ENCODE results near the gene PKNOX2.

Gene PKNOX2

DNA sequence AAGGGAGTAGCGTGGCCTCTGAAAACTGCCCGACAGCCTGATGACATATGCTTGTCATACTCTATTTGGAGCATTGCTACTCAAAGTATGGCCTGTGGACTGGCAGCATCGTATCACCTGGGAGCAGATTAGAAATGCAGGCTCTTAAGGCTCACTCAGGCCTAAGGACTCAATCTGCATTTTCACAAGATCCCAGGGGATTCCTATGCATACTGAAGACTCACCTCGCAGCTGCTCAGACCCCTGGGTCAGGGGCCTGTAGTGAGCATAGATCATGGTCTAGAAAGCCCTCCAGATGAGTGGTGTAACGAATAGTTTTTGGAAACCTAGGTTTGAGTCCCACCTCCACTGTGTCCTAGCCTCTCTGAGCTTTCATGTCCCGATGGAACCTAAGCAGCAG is 205.3 kb downstream of the PKNOX2 start:
- Histone ChIP-seq H3K27ac (ENCODE audit: low read length) (no peak overlapping the region), H3K27me3 (ENCODE audit: control insufficient read depth, insufficient read depth, low read length) (no peaks in the 10 kb centered on the region), H3K36me3 (ENCODE audit: control insufficient read depth, insufficient read depth, low read length) (no peaks in the 10 kb centered on the region), H3K4me1 (ENCODE audit: control insufficient read depth, insufficient read depth, low read length) (peaks cover 15% of the 10 kb centered on the region), H3K4me3 (ENCODE audit: low read length) (no peak overlapping the region), H3K9me3 (ENCODE audit: control insufficient read depth, insufficient read depth, low read length) (no peaks in the 10 kb centered on the region)
- no CpG with 5 or more reads among the region's 6 CpGs for WGBS (ENCODE audit: insufficient coverage, insufficient read length)
- DNase-seq (ENCODE audit: low read depth, low spot score) = no peak

GRCh38 chr11:125370561-125371389 is 206.2 kb downstream of the PKNOX2 start:
- H3K4me1 ChIP-seq (ENCODE audit: control insufficient read depth, insufficient read depth, low read length) = peaks cover 15% of the 10 kb centered on the region
- H3K27me3 ChIP-seq (ENCODE audit: control insufficient read depth, insufficient read depth, low read length) = no peaks in the 10 kb centered on the region
- H3K27ac ChIP-seq (ENCODE audit: low read length) = no peak overlapping the region
- no peaks in the 10 kb centered on the region for H3K36me3 ChIP-seq (ENCODE audit: control insufficient read depth, insufficient read depth, low read length)
- no peaks in the 10 kb centered on the region for H3K9me3 ChIP-seq (ENCODE audit: control insufficient read depth, insufficient read depth, low read length)
- H3K4me3 ChIP-seq (ENCODE audit: low read length) = no peak overlapping the region
- no CpG with 5 or more reads among the region's 18 CpGs for WGBS (ENCODE audit: insufficient coverage, insufficient read length)
- DNase-seq (ENCODE audit: low read depth, low spot score) = no peak

- WGBS (ENCODE audit: insufficient coverage, insufficient read length) = no CpG with 5 or more reads among the region's 11 CpGs
- H3K4me3 ChIP-seq (ENCODE audit: low read length) = no peak overlapping the region; the same call in 1 of the 2 replicates
- no peaks in the 10 kb centered on the region for H3K36me3 ChIP-seq (ENCODE audit: control insufficient read depth, insufficient read depth, low read length)
- DNase-seq (ENCODE audit: low read depth, low spot score) = peak; percentile 81
- H3K9me3 ChIP-seq (ENCODE audit: control insufficient read depth, insufficient read depth, low read length) = no peaks in the 10 kb centered on the region
- H3K27me3 ChIP-seq (ENCODE audit: control insufficient read depth, insufficient read depth, low read length) = no peaks in the 10 kb centered on the region
- peak overlapping the region; percentile 25 for H3K27ac ChIP-seq (ENCODE audit: low read length)
- H3K4me1 ChIP-seq (ENCODE audit: control insufficient read depth, insufficient read depth, low read length) = peaks cover 16% of the 10 kb centered on the region
Observed at GRCh38 chr11:125371431-125371935, 206.9 kb downstream of the PKNOX2 start.

DNA sequence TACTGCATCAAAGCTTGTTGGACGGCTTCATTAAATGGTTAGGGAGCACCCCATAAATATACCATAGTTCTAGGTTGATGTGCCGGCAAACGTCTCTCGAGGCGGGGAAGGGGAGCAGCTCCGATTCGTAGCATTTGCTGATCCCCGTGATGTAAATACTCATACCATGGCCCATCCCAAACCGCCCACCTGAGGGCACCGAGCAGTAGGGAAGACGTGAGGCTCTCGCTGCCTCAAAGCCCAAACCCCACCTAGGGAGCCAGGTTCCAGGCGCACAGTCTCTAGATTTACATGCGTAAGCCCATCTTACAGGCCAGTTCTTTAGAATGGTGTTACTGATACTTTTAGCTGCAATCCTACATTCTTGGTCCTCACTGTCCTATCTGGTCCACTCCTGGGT is 207.5 kb downstream of the PKNOX2 start:
- Histone ChIP-seq H3K27me3 (ENCODE audit: control insufficient read depth, insufficient read depth, low read length) (no peaks in the 10 kb centered on the region), H3K4me1 (ENCODE audit: control insufficient read depth, insufficient read depth, low read length) (peaks cover 16% of the 10 kb centered on the region), H3K36me3 (ENCODE audit: control insufficient read depth, insufficient read depth, low read length) (no peaks in the 10 kb centered on the region), H3K9me3 (ENCODE audit: control insufficient read depth, insufficient read depth, low read length) (no peaks in the 10 kb centered on the region), H3K4me3 (ENCODE audit: low read length) (no peak overlapping the region; the same call in 1 of the 2 replicates), H3K27ac (ENCODE audit: low read length) (no peak overlapping the region)
- no CpG with 5 or more reads among the region's 14 CpGs for WGBS (ENCODE audit: insufficient coverage, insufficient read length)
- DNase-seq (ENCODE audit: low read depth, low spot score) = no peak

- Histone ChIP-seq H3K4me1 (ENCODE audit: control insufficient read depth, insufficient read depth, low read length) (peaks cover 16% of the 10 kb centered on the region), H3K27me3 (ENCODE audit: control insufficient read depth, insufficient read depth, low read length) (no peaks in the 10 kb centered on the region)
Observed at GRCh38 chr11:125372911-125373310, 208.4 kb downstream of the PKNOX2 start.

DNA sequence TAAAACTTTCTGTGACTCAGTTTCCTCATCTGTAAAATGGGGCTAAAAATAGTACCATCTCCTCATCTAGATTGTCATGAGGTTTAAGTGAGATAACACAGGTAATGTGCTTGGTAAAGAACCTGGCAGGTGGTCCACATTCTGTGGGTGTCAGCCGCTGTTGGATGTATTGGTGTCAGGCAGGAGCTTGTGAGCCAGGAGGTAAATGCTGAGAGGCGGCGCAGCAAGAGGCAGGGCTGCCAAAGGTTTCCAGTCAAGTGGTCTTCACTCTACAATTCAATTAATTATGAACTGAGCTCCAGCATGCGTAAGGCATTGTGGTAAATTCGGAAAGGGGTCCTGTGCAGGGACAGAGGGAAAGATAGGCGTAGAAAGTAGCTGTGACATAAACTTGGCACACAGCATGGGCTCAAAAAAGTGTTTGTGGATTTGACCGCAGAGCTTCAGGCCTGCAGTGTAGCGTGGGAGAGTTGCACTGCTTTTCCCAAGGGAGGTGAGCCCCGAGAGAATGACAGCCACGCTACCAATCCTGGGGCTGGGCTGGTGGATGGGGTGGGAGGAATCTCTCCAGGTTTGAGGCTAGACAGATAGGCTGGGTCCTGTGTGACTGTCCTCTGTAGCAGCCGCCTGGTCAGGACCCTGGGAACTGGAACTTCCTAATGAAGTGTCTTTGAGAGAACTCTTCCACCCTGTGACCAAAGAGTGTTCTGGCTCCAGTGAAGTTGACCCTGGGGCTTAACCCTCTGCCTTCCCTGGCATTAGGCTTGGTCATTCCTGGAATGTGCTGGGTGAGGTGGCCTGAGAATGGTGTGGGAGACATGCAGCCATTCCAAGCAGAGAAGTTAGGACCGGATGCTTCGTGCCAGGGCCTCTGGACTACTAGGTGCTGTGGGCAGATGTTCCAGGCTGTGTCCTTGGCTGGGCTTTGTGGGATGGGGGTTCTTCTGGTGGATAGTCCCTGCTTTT is 209.2 kb downstream of the PKNOX2 start:
- no CpG with 5 or more reads among the region's 13 CpGs for WGBS (ENCODE audit: insufficient coverage, insufficient read length)
- Histone ChIP-seq H3K36me3 (ENCODE audit: control insufficient read depth, insufficient read depth, low read length) (no peaks in the 10 kb centered on the region), H3K4me1 (ENCODE audit: control insufficient read depth, insufficient read depth, low read length) (peaks cover 16% of the 10 kb centered on the region), H3K9me3 (ENCODE audit: control insufficient read depth, insufficient read depth, low read length) (no peaks in the 10 kb centered on the region), H3K27me3 (ENCODE audit: control insufficient read depth, insufficient read depth, low read length) (no peaks in the 10 kb centered on the region), H3K27ac (ENCODE audit: low read length) (no peak overlapping the region), H3K4me3 (ENCODE audit: low read length) (no peak overlapping the region)
- DNase-seq (ENCODE audit: low read depth, low spot score) = no peak

More at GRCh38 chr11:125372911-125373310, 208.4 kb downstream of the PKNOX2 start:
- no peak for DNase-seq (ENCODE audit: low read depth, low spot score)
- Histone ChIP-seq H3K36me3 (ENCODE audit: control insufficient read depth, insufficient read depth, low read length) (no peaks in the 10 kb centered on the region), H3K27ac (ENCODE audit: low read length) (no peak overlapping the region), H3K4me3 (ENCODE audit: low read length) (no peak overlapping the region), H3K9me3 (ENCODE audit: control insufficient read depth, insufficient read depth, low read length) (no peaks in the 10 kb centered on the region)
- no CpG with 5 or more reads among the region's 3 CpGs for WGBS (ENCODE audit: insufficient coverage, insufficient read length)

- no peaks in the 10 kb centered on the region for H3K9me3 ChIP-seq (ENCODE audit: control insufficient read depth, insufficient read depth, low read length)
- no CpG with 5 or more reads among the region's 4 CpGs for WGBS (ENCODE audit: insufficient coverage, insufficient read length)
- H3K36me3 ChIP-seq (ENCODE audit: control insufficient read depth, insufficient read depth, low read length) = no peaks in the 10 kb centered on the region
- H3K4me3 ChIP-seq (ENCODE audit: low read length) = no peak overlapping the region
- H3K27ac ChIP-seq (ENCODE audit: low read length) = no peak overlapping the region
- no peaks in the 10 kb centered on the region for H3K27me3 ChIP-seq (ENCODE audit: control insufficient read depth, insufficient read depth, low read length)
- peaks cover 16% of the 10 kb centered on the region for H3K4me1 ChIP-seq (ENCODE audit: control insufficient read depth, insufficient read depth, low read length)
- no peak for DNase-seq (ENCODE audit: low read depth, low spot score)
Observed at GRCh38 chr11:125374398-125374797, 209.8 kb downstream of the PKNOX2 start.

GRCh38 chr11:125375146-125375545 is 210.6 kb downstream of the PKNOX2 start:
- Histone ChIP-seq H3K27me3 (ENCODE audit: control insufficient read depth, insufficient read depth, low read length) (no peaks in the 10 kb centered on the region), H3K4me3 (ENCODE audit: low read length) (no peak overlapping the region), H3K36me3 (ENCODE audit: control insufficient read depth, insufficient read depth, low read length) (no peaks in the 10 kb centered on the region), H3K4me1 (ENCODE audit: control insufficient read depth, insufficient read depth, low read length) (peaks cover 14% of the 10 kb centered on the region), H3K27ac (ENCODE audit: low read length) (no peak overlapping the region), H3K9me3 (ENCODE audit: control insufficient read depth, insufficient read depth, low read length) (no peaks in the 10 kb centered on the region)
- DNase-seq (ENCODE audit: low read depth, low spot score) = no peak
- no CpG with 5 or more reads among the region's 6 CpGs for WGBS (ENCODE audit: insufficient coverage, insufficient read length)

GRCh38 chr11:125376117-125376516 is 211.6 kb downstream of the PKNOX2 start:
- Histone ChIP-seq H3K4me1 (ENCODE audit: control insufficient read depth, insufficient read depth, low read length) (peaks cover 10% of the 10 kb centered on the region), H3K9me3 (ENCODE audit: control insufficient read depth, insufficient read depth, low read length) (no peaks in the 10 kb centered on the region), H3K27me3 (ENCODE audit: control insufficient read depth, insufficient read depth, low read length) (no peaks in the 10 kb centered on the region), H3K27ac (ENCODE audit: low read length) (no peak overlapping the region), H3K36me3 (ENCODE audit: control insufficient read depth, insufficient read depth, low read length) (no peaks in the 10 kb centered on the region), H3K4me3 (ENCODE audit: low read length) (no peak overlapping the region)
- no peak for DNase-seq (ENCODE audit: low read depth, low spot score)
- WGBS (ENCODE audit: insufficient coverage, insufficient read length) = no CpG with 5 or more reads among the region's 9 CpGs

GRCh38 chr11:125376856-125377255 is 212.3 kb downstream of the PKNOX2 start:
- Histone ChIP-seq H3K27me3 (ENCODE audit: control insufficient read depth, insufficient read depth, low read length) (no peaks in the 10 kb centered on the region), H3K9me3 (ENCODE audit: control insufficient read depth, insufficient read depth, low read length) (no peaks in the 10 kb centered on the region), H3K4me3 (ENCODE audit: low read length) (no peak overlapping the region), H3K4me1 (ENCODE audit: control insufficient read depth, insufficient read depth, low read length) (peaks cover 9% of the 10 kb centered on the region), H3K36me3 (ENCODE audit: control insufficient read depth, insufficient read depth, low read length) (no peaks in the 10 kb centered on the region), H3K27ac (ENCODE audit: low read length) (no peak overlapping the region)
- DNase-seq (ENCODE audit: low read depth, low spot score) = no peak
- WGBS (ENCODE audit: insufficient coverage, insufficient read length) = no CpG with 5 or more reads among the region's 5 CpGs

Data from iPS DF 6.9 (cell line).